ENCODE data around the gene SMARCB1. TPM values are rescaled to one million over a fixed set of nuclear protein-coding genes. Genes with fewer than 3 reads are reported as not detected.

Gene SMARCB1
- total and polyA plus RNA-seq, 2 donors (not counting 1 experiment from before 2014, with no cell fraction given): 179 to 190 TPM

DNA sequence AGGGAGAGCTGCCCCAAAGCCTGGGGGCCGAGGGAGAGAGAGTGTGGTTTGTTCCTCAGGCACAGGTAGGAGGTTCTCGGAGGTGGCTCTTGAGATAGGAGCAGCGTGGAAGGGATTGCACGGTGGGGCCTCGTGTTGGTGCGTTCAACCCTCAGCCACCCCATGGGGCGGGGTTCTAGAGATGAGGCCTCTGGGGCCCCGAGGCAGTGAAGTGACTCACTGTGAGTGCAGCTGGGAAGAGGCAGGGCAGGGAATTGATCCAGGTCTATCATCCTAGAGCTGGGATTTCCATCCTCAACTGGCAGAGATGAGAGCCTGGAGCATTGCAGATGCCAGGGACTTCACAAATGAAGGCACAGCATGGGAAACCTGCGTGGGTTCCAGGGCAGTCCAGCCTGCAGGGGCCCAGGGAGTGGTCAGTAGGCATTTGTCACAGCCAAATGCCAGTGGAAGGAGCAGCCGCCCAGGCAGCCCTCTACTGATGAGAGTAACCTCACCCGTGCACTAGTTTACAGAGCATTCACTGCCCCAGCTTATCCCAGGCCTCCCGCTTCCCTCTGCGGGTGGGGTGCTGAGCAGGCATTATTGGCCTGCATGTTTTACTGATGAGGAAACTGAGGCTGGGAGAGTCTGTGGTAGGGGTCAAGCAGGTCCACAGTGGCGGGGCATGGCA, 5.1 kb upstream of the SMARCB1 start:
- H3K4me3 ChIP-seq (ENCODE audit: control extremely low read depth in 1 of 5, extremely low read depth in 1 of 5, insufficient read depth in 1 of 5, low read depth in 2 of 5, low read length in 4 of 5): no peak overlapping the region

DNA sequence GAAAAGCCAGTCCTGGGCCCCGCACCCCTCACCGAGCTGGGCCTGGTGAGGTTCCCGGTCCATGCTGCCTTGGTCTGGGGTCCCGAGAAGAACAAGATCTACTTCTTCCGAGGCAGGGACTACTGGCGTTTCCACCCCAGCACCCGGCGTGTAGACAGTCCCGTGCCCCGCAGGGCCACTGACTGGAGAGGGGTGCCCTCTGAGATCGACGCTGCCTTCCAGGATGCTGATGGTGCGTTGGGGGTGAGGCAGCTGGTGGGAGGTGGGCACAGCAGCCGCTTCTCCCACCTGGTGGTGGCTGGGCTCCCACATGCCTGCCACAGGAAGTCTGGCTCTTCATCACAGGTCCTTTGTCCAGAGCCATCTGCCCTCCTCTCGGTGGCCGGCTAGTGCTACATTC, 4.5 kb upstream of the SMARCB1 start:
- CTCF ChIA-PET: no interaction called here
- no peak for DNase-seq
- peaks cover 12% of the 10 kb centered on the region for H3K4me1 Mint-ChIP-seq
- H3K27ac Mint-ChIP-seq: peak overlapping the region; percentile 37
- Histone ChIP-seq H3K79me2 (ENCODE audit: control insufficient read depth, insufficient read depth, low read length) (no peaks in the 10 kb centered on the region), H3K4me1 (ENCODE audit: control insufficient read depth in 2 of 2, insufficient read depth in 2 of 2, low read length in 2 of 2) (peaks cover 17 to 19% of the 10 kb centered on the region in 2 donors), H2AFZ (ENCODE audit: insufficient read depth, low read depth, low read length, poor library complexity, severe bottlenecking) (no peak overlapping the region), H4K20me1 (ENCODE audit: control insufficient read depth, insufficient read depth, low read length, poor library complexity, severe bottlenecking) (no peaks in the 10 kb centered on the region), H3K36me3 (replicated peaks in 1 of 2; ENCODE audit: control extremely low read depth in 1 of 2, control insufficient read depth in 1 of 2, extremely low read depth in 1 of 2, insufficient read depth in 2 of 2, low read length in 1 of 2) (peaks cover 0 to 10% of the 10 kb centered on the region in 2 experiments), H3K9me3 (ENCODE audit: control extremely low read depth in 1 of 3, control insufficient read depth in 2 of 3, insufficient read depth in 1 of 3, low read length in 2 of 3) (no peaks in the 10 kb centered on the region), H3K27ac (ENCODE audit: low read length in 2 of 2) (no peak overlapping the region), H3K4me3 (ENCODE audit: control extremely low read depth in 1 of 5, extremely low read depth in 1 of 5, insufficient read depth in 1 of 5, low read depth in 2 of 5, low read length in 4 of 5) (no peak overlapping the region), H3K4me2 (replicated peaks; ENCODE audit: low read depth, low read length, poor library complexity, severe bottlenecking) (no peak overlapping the region), H3K9ac (ENCODE audit: low read length) (no peak overlapping the region), H3K27me3 (replicated peaks in 1 of 4; ENCODE audit: control extremely low read depth in 1 of 4, control insufficient read depth in 3 of 4, insufficient read depth in 4 of 4, low read length in 3 of 4) (no peaks in the 10 kb centered on the region)
- no peak for ATAC-seq (ENCODE audit: low read depth)
- intact Hi-C loops (cut with micrococcal nuclease): loop anchor here (10.0 kb wide), 1 partner anchor 233 kb away; the partner anchor contains the start of gene CABIN1
- TF ChIP-seq, protein P1, sequence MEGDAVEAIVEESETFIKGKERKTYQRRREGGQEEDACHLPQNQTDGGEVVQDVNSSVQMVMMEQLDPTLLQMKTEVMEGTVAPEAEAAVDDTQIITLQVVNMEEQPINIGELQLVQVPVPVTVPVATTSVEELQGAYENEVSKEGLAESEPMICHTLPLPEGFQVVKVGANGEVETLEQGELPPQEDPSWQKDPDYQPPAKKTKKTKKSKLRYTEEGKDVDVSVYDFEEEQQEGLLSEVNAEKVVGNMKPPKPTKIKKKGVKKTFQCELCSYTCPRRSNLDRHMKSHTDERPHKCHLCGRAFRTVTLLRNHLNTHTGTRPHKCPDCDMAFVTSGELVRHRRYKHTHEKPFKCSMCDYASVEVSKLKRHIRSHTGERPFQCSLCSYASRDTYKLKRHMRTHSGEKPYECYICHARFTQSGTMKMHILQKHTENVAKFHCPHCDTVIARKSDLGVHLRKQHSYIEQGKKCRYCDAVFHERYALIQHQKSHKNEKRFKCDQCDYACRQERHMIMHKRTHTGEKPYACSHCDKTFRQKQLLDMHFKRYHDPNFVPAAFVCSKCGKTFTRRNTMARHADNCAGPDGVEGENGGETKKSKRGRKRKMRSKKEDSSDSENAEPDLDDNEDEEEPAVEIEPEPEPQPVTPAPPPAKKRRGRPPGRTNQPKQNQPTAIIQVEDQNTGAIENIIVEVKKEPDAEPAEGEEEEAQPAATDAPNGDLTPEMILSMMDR (IDR thresholded peaks at IDR 0.05): no peak
- TF ChIP-seq EZH2 (IDR thresholded peaks at IDR 0.05; ENCODE audit: borderline replicate concordance, insufficient read depth, low read depth, low read length, poor library complexity, severe bottlenecking): no peak
- H3K4me3 Mint-ChIP-seq: no peak overlapping the region
- POLR2A ChIA-PET: no interaction called here
- no peaks in the 10 kb centered on the region for H3K9me3 Mint-ChIP-seq (ENCODE audit: insufficient read depth)
- H3K27me3 Mint-ChIP-seq: no peaks in the 10 kb centered on the region
- WGBS (ENCODE audit: insufficient coverage): 96% methylated on average over 10 of the region's 16 CpGs

More for the DNA sequence above, 5.1 kb upstream of the SMARCB1 start:
- no peaks in the 10 kb centered on the region for H4K20me1 ChIP-seq (ENCODE audit: control insufficient read depth, insufficient read depth, low read length, poor library complexity, severe bottlenecking)
- ATAC-seq (ENCODE audit: low read depth): no peak
- CTCF ChIA-PET: no interaction called here
- no peaks in the 10 kb centered on the region for H3K79me2 ChIP-seq (ENCODE audit: control insufficient read depth, insufficient read depth, low read length)
- intact Hi-C loops (cut with micrococcal nuclease): loop anchor here (10.0 kb wide), 1 partner anchor 233 kb away; the partner anchor contains the start of gene CABIN1
- Mint-ChIP-seq H3K27ac (no peak overlapping the region), H3K27me3 (no peaks in the 10 kb centered on the region), H3K4me1 (peaks cover 11% of the 10 kb centered on the region), H3K9me3 (ENCODE audit: insufficient read depth) (no peaks in the 10 kb centered on the region), H3K4me3 (no peak overlapping the region)
- peaks cover 17 to 18% of the 10 kb centered on the region in 2 donors for H3K4me1 ChIP-seq (ENCODE audit: control insufficient read depth in 2 of 2, insufficient read depth in 2 of 2, low read length in 2 of 2)
- no peak overlapping the region for H3K4me2 ChIP-seq (replicated peaks; ENCODE audit: low read depth, low read length, poor library complexity, severe bottlenecking)
- H3K36me3 ChIP-seq (replicated peaks in 1 of 2; ENCODE audit: control extremely low read depth in 1 of 2, control insufficient read depth in 1 of 2, extremely low read depth in 1 of 2, insufficient read depth in 2 of 2, low read length in 1 of 2): peaks cover 0 to 10% of the 10 kb centered on the region in 2 experiments
- no peaks in the 10 kb centered on the region for H3K9me3 ChIP-seq (ENCODE audit: control extremely low read depth in 1 of 3, control insufficient read depth in 2 of 3, insufficient read depth in 1 of 3, low read length in 2 of 3)
- no peaks in the 10 kb centered on the region for H3K27me3 ChIP-seq (replicated peaks in 1 of 4; ENCODE audit: control extremely low read depth in 1 of 4, control insufficient read depth in 3 of 4, insufficient read depth in 4 of 4, low read length in 3 of 4)
- no peak overlapping the region for H3K27ac ChIP-seq (ENCODE audit: low read length in 2 of 2)
- TF ChIP-seq, protein P1 (IDR thresholded peaks at IDR 0.05): no peak
- no peak for TF ChIP-seq EZH2 (IDR thresholded peaks at IDR 0.05; ENCODE audit: borderline replicate concordance, insufficient read depth, low read depth, low read length, poor library complexity, severe bottlenecking)
- H2AFZ ChIP-seq (ENCODE audit: insufficient read depth, low read depth, low read length, poor library complexity, severe bottlenecking): no peak overlapping the region
- POLR2A ChIA-PET: no interaction called here
- 93% methylated on average over 12 of the region's 14 CpGs for WGBS (ENCODE audit: insufficient coverage)
- H3K9ac ChIP-seq (ENCODE audit: low read length): no peak overlapping the region
- no peak for DNase-seq
